ENCODE measurements around the gene NSL1. TPM values are rescaled to one million over a fixed set of nuclear protein-coding genes. Genes with fewer than 3 reads are reported as not detected.
"Not testable (repeated sequence)": the region's sequence is repeated elsewhere in the genome, so short reads cannot be mapped to it uniquely, and the experiment has no call there.

NSL1 gene
- polyA plus RNA-seq, 3 donors: 16.8 to 80.3 (median 62.3) TPM

DNA sequence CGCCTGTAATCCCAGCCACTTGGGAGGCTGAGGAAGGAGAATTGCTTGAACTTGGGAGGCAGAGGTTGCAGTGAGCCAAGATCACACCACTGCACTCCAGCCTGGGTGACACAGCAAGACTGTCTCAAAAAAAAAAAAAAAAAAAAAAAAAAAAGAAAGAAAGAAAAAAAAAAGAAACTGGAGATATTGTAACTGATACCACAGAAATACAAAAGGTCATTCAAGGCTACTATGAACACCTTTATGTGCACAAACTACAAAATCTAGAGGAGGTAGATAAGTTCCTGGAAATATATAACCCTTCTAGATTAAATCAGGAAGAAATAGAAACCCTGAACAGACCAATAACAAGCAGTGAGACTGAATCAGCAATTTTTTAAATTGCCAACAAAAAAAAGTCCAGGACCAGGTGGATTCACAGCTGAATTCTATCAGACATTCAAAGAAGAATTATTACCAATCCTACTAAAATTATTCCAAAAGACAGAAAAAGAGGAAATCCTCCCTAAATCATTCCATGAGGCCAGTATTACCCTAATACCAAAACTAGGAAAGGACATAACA lies 26.8 kb downstream of the NSL1 start:
- H3K4me3 Mint-ChIP-seq: not testable (repeated sequence)

DNA sequence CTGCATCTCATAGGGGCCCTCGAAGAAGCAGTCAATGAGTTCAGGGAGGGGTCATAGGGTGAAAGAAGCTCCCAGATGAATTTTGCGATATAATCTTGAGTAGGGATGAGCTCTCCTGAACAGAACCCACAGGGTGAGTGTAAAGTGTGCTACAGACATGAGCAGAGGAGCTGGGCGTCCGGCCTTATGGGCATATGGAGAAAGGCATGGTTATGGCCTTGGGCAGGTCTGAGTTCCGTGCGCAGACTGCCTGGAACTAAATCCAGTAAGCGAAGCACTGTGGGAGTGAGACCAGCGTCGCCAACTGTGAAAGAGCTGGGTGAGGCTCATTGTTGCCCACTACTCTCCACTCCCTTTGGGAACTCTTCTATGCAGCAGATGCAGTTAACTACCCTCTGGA lies 28.7 kb downstream of the NSL1 start:
- peaks cover 0 to 2% (median 0%) of the 10 kb centered on the region in 3 donors for H3K27me3 Mint-ChIP-seq (ENCODE audit: low read depth in 3 of 3)
- Histone ChIP-seq H3K9ac (ENCODE audit: insufficient read depth, low read length, poor library complexity, severe bottlenecking) (no peak overlapping the region), H3K4me1 (ENCODE audit: control insufficient read depth in 1 of 2, insufficient read depth in 2 of 2, low read length in 2 of 2) (no peaks in the 10 kb centered on the region), H2AFZ (ENCODE audit: insufficient read depth, low read depth, low read length, poor library complexity, severe bottlenecking) (no peak overlapping the region), H3K9me3 (replicated peaks in 1 of 2; ENCODE audit: control insufficient read depth in 1 of 2, insufficient read depth in 1 of 2, low read length in 2 of 2) (no peaks in the 10 kb centered on the region), H3K27me3 (ENCODE audit: control insufficient read depth in 2 of 2, insufficient read depth in 2 of 2, low read length in 2 of 2) (no peaks in the 10 kb centered on the region), H4K20me1 (ENCODE audit: insufficient read depth, low read length) (peaks cover 19% of the 10 kb centered on the region), H3K79me2 (ENCODE audit: insufficient read depth, low read length) (peaks cover 56% of the 10 kb centered on the region), H3K4me2 (replicated peaks; ENCODE audit: extremely low read depth, low read length, poor library complexity, severe bottlenecking) (no peak overlapping the region), H3K27ac (ENCODE audit: low read depth in 1 of 2, low read length in 2 of 2) (no peak overlapping the region), H3K4me3 (replicated peaks in 1 of 3; ENCODE audit: low read depth in 2 of 3, low read length in 3 of 3) (no peak overlapping the region), H3K36me3 (replicated peaks in 1 of 2; ENCODE audit: control insufficient read depth in 1 of 2, insufficient read depth in 2 of 2, low read length in 2 of 2) (peaks cover 11 to 24% of the 10 kb centered on the region in 2 donors)
- H3K9me3 Mint-ChIP-seq: peaks cover 4 to 11% (median 8%) of the 10 kb centered on the region in 7 donors
- TF ChIP-seq, protein P1, sequence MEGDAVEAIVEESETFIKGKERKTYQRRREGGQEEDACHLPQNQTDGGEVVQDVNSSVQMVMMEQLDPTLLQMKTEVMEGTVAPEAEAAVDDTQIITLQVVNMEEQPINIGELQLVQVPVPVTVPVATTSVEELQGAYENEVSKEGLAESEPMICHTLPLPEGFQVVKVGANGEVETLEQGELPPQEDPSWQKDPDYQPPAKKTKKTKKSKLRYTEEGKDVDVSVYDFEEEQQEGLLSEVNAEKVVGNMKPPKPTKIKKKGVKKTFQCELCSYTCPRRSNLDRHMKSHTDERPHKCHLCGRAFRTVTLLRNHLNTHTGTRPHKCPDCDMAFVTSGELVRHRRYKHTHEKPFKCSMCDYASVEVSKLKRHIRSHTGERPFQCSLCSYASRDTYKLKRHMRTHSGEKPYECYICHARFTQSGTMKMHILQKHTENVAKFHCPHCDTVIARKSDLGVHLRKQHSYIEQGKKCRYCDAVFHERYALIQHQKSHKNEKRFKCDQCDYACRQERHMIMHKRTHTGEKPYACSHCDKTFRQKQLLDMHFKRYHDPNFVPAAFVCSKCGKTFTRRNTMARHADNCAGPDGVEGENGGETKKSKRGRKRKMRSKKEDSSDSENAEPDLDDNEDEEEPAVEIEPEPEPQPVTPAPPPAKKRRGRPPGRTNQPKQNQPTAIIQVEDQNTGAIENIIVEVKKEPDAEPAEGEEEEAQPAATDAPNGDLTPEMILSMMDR (IDR thresholded peaks at IDR 0.05): no peak
- peaks cover 7% of the 10 kb centered on the region for H3K4me1 Mint-ChIP-seq
- DNase-seq: no peak
- intact Hi-C loops (cut with micrococcal nuclease): no loop called here
- H3K4me3 Mint-ChIP-seq: no peak overlapping the region
- H3K27ac Mint-ChIP-seq: no peak overlapping the region
- WGBS (ENCODE audit: insufficient coverage): 100% methylated on average over 2 of the region's 9 CpGs
- H3K36me3 Mint-ChIP-seq: peaks cover 38 to 65% of the 10 kb centered on the region in 2 donors

More for the DNA sequence above, 26.8 kb downstream of the NSL1 start:
- H3K27ac Mint-ChIP-seq; H3K4me3 ChIP-seq (replicated peaks in 1 of 3; ENCODE audit: low read depth in 2 of 3, low read length in 3 of 3); H3K4me2 ChIP-seq (replicated peaks; ENCODE audit: extremely low read depth, low read length, poor library complexity, severe bottlenecking); DNase-seq; H3K9ac ChIP-seq (ENCODE audit: insufficient read depth, low read length, poor library complexity, severe bottlenecking); H3K27me3 Mint-ChIP-seq (ENCODE audit: low read depth in 3 of 3); H3K4me1 Mint-ChIP-seq; intact Hi-C loops (cut with micrococcal nuclease); H3K27me3 ChIP-seq (ENCODE audit: control insufficient read depth in 2 of 2, insufficient read depth in 2 of 2, low read length in 2 of 2); H3K27ac ChIP-seq (ENCODE audit: low read depth in 1 of 2, low read length in 2 of 2); H3K4me1 ChIP-seq (ENCODE audit: control insufficient read depth in 1 of 2, insufficient read depth in 2 of 2, low read length in 2 of 2); H2AFZ ChIP-seq (ENCODE audit: insufficient read depth, low read depth, low read length, poor library complexity, severe bottlenecking): not testable (repeated sequence)
- peaks cover 49 to 84% of the 10 kb centered on the region in 2 donors for H3K36me3 Mint-ChIP-seq
- H3K9me3 ChIP-seq (replicated peaks in 1 of 2; ENCODE audit: control insufficient read depth in 1 of 2, insufficient read depth in 1 of 2, low read length in 2 of 2): peaks cover 3 to 13% of the 10 kb centered on the region in 2 donors
- H3K79me2 ChIP-seq (ENCODE audit: insufficient read depth, low read length): peaks cover 63% of the 10 kb centered on the region
- peaks cover 11 to 41% of the 10 kb centered on the region in 2 donors for H3K36me3 ChIP-seq (replicated peaks in 1 of 2; ENCODE audit: control insufficient read depth in 1 of 2, insufficient read depth in 2 of 2, low read length in 2 of 2)
- H4K20me1 ChIP-seq (ENCODE audit: insufficient read depth, low read length): peaks cover 14% of the 10 kb centered on the region
- WGBS (ENCODE audit: insufficient coverage): no CpG with 5 or more reads among the region's 1 CpG
- peaks cover 13 to 28% (median 22%) of the 10 kb centered on the region in 7 donors for H3K9me3 Mint-ChIP-seq
